Measurements from ENCODE around the gene SLC38A10.

The SLC38A10 gene

GRCh38 chr17:81295031-81295675, at the start of gene SLC38A10:
TSS of gene SLC38A10 (minus strand) at chr17:81295307. CDS start at chr17:81294921, 386 bp downstream.
- TF ChIP-seq, protein P1, sequence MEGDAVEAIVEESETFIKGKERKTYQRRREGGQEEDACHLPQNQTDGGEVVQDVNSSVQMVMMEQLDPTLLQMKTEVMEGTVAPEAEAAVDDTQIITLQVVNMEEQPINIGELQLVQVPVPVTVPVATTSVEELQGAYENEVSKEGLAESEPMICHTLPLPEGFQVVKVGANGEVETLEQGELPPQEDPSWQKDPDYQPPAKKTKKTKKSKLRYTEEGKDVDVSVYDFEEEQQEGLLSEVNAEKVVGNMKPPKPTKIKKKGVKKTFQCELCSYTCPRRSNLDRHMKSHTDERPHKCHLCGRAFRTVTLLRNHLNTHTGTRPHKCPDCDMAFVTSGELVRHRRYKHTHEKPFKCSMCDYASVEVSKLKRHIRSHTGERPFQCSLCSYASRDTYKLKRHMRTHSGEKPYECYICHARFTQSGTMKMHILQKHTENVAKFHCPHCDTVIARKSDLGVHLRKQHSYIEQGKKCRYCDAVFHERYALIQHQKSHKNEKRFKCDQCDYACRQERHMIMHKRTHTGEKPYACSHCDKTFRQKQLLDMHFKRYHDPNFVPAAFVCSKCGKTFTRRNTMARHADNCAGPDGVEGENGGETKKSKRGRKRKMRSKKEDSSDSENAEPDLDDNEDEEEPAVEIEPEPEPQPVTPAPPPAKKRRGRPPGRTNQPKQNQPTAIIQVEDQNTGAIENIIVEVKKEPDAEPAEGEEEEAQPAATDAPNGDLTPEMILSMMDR (IDR thresholded peaks at IDR 0.05; ENCODE audit: low read length) = no peak
- TF ChIP-seq EZH2 (IDR thresholded peaks at IDR 0.05; ENCODE audit: borderline replicate concordance, low read length) = no peak
- Histone ChIP-seq H3K9me3 (ENCODE audit: low read length) (no peaks in the 10 kb centered on the region), H3K27me3 (ENCODE audit: insufficient read depth, low read length) (no peaks in the 10 kb centered on the region), H3K79me2 (ENCODE audit: insufficient read depth, low read length) (no peaks in the 10 kb centered on the region), H3K4me3 (ENCODE audit: low read depth, low read length, poor library complexity, severe bottlenecking) (peak within 1 kb of the TSS; percentile 73), H3K4me2 (ENCODE audit: low read length) (peak within 1 kb of the TSS; percentile 71), H3K9ac (ENCODE audit: low read length) (peak within 1 kb of the TSS; percentile 77), H3K27ac (ENCODE audit: low read depth, low read length, poor library complexity, severe bottlenecking) (no peak within 1 kb of the TSS), H2AFZ (ENCODE audit: low read length) (no peak within 1 kb of the TSS), H3K36me3 (ENCODE audit: insufficient read depth, low read length) (peaks cover 4% of the 10 kb centered on the region; the same call in 1 of the 2 replicates), H3K9me2 (ENCODE audit: low read depth, low read length) (no peaks in the 10 kb centered on the region), H4K20me1 (ENCODE audit: insufficient read depth, low read length) (no peaks in the 10 kb centered on the region), H3F3A (ENCODE audit: insufficient read depth, low read length) (no peaks in the 10 kb centered on the region), H3K4me1 (ENCODE audit: insufficient read depth, low read length, severe bottlenecking) (peaks cover 28% of the 10 kb centered on the region)

- no peak overlapping the region for H3K4me2 ChIP-seq (ENCODE audit: low read length)
- H3K27ac ChIP-seq (ENCODE audit: low read depth, low read length, poor library complexity, severe bottlenecking) = no peak overlapping the region
- TF ChIP-seq, protein P1 (IDR thresholded peaks at IDR 0.05; ENCODE audit: low read length) = no peak
- no peaks in the 10 kb centered on the region; the same call in 1 of the 2 replicates for H3K27me3 ChIP-seq (ENCODE audit: insufficient read depth, low read length)
- H3K4me3 ChIP-seq (ENCODE audit: low read depth, low read length, poor library complexity, severe bottlenecking) = no peak overlapping the region
- no peaks in the 10 kb centered on the region for H3K36me3 ChIP-seq (ENCODE audit: insufficient read depth, low read length)
- H4K20me1 ChIP-seq (ENCODE audit: insufficient read depth, low read length) = no peaks in the 10 kb centered on the region
- H2AFZ ChIP-seq (ENCODE audit: low read length) = no peak overlapping the region
- H3K4me1 ChIP-seq (ENCODE audit: insufficient read depth, low read length, severe bottlenecking) = no peaks in the 10 kb centered on the region
- no peaks in the 10 kb centered on the region for H3F3A ChIP-seq (ENCODE audit: insufficient read depth, low read length)
- no peaks in the 10 kb centered on the region for H3K9me2 ChIP-seq (ENCODE audit: low read depth, low read length)
- H3K9me3 ChIP-seq (ENCODE audit: low read length) = no peaks in the 10 kb centered on the region
- no peaks in the 10 kb centered on the region for H3K79me2 ChIP-seq (ENCODE audit: insufficient read depth, low read length)
- H3K9ac ChIP-seq (ENCODE audit: low read length) = no peak overlapping the region
Measured at GRCh38 chr17:81342269-81343070, 47.4 kb upstream of the SLC38A10 start.

- Histone ChIP-seq H4K20me1 (ENCODE audit: insufficient read depth, low read length) (no peaks in the 10 kb centered on the region), H3K79me2 (ENCODE audit: insufficient read depth, low read length) (no peaks in the 10 kb centered on the region), H3K4me1 (ENCODE audit: insufficient read depth, low read length, severe bottlenecking) (no peaks in the 10 kb centered on the region)
Measured at GRCh38 chr17:81341516-81342268, 46.6 kb upstream of the SLC38A10 start.

More at GRCh38 chr17:81341516-81342268, 46.6 kb upstream of the SLC38A10 start:
- Histone ChIP-seq H3K4me2 (ENCODE audit: low read length) (no peak overlapping the region), H3F3A (ENCODE audit: insufficient read depth, low read length) (no peaks in the 10 kb centered on the region), H3K9ac (ENCODE audit: low read length) (no peak overlapping the region), H3K4me3 (ENCODE audit: low read depth, low read length, poor library complexity, severe bottlenecking) (no peak overlapping the region), H3K9me3 (ENCODE audit: low read length) (no peaks in the 10 kb centered on the region), H3K27me3 (ENCODE audit: insufficient read depth, low read length) (no peaks in the 10 kb centered on the region; the same call in 1 of the 2 replicates), H3K9me2 (ENCODE audit: low read depth, low read length) (no peaks in the 10 kb centered on the region), H3K36me3 (ENCODE audit: insufficient read depth, low read length) (no peaks in the 10 kb centered on the region), H3K27ac (ENCODE audit: low read depth, low read length, poor library complexity, severe bottlenecking) (no peak overlapping the region), H2AFZ (ENCODE audit: low read length) (no peak overlapping the region)
- TF ChIP-seq, protein P1 (IDR thresholded peaks at IDR 0.05; ENCODE audit: low read length) = no peak
- TF ChIP-seq EZH2 (IDR thresholded peaks at IDR 0.05; ENCODE audit: borderline replicate concordance, low read length) = no peak

Data from OCI-LY1 (cell line).